ENCODE data around the gene SACS. TPM values are rescaled to one million over a fixed set of nuclear protein-coding genes. Genes with fewer than 3 reads are reported as not detected.
"Not testable (repeated sequence)": the region's sequence is repeated elsewhere in the genome, so short reads cannot be mapped to it uniquely, and the experiment has no call there.

SACS gene
- polyA plus RNA-seq, 10 donors: 45.2 to 81.5 (median 55.6) TPM

DNA sequence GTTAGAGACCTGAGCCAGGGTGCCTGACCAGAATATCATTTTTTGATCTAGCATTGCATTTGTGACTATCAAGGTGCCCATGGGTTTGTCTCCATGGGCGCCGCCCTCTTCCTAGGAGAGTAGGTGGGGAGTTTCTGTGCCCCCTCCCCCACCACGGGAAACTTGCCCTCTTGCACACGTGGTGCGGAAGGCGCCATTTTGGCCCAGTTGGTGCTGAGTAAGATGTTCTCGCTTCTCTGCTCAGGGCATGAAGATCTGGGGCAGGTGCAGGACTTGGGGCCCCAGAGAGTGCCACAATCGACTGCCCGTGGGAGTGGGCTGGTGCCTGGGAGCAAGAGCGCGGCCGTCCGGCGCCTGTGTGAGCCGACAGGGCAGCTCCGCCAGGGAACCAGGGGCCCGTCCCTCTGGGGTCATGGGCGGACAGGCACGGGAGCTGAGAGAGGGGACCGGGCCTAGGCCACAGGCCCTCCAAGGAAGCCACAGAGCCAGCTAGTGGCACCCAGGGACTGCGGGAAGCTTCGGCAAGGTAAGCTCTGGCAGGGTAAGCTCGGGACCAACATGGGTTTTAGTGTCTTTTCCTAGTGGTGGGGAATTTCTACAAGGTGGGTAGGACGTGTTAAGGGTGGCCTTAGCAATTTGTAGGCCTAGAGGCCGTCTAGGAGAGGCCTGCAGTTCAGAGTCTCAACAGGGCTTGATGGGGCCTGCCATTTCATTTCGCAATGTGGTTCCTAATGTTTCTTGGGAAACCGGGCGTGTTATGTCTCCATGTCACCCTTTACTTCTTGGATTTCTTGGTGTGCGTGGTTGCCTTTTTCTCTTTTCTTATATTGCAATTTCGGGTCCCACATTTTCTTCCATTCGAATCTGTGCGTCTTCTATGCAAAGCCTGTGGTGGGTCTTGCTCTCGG is 14.5 kb downstream of the SACS start:
- DNase-seq: no peak

DNA sequence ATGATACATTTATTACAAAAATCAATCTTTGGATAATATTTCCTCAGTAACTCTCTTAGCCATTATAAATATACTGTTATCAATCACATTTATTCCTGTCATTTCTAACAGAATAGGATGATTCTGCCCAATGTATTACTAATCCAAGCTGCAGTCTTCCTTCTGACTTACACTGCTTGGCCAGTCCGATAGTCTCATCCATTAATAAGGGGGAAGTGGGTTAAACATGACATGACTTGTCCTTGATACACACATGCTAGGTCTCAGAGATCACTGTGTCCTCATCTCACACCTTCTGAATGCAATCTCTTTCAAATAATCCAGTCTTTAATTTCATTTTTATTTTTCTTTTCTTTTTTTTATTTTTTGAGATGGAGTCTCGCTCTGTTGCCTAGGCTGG is 18.8 kb downstream of the SACS start:
- no peak for DNase-seq

DNA sequence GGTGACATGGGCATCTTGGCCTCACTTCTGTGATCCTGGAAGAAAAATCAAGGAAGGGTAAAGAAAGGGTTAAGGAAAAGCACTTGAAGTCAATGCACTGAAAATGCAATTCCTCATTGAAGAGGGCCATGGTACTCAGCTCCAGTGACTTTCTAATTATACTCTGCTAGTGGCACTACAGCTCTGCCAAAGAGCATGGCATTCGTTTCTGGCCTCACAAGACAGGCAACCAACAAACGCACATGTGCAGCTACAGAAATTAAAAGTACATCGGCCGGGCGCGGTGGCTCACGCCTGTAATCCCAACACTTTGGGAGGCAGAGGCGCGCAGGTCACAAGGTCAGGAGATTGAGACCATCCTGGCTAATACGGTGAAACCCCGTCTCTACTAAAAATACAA is 21.8 kb downstream of the SACS start:
- no peak for DNase-seq

DNA sequence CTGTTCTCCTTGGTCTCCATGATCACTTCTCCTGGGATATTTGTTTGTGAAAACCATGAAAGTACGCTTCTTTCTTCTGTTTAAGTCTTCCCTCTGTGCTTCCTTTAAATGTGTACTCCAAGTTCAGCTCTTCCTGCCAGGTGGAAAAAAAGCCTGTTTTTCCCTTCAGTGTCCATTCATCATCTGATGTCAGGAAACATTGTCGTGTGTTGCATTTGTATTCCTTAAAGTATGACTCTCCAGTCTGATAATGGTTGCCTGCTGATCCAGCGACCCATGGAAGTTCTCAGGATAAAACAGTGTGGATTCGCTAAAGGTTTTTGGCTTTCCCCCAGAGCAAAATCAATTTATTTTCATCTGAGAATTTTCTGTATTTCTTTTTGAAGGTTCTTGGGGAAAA is 22.3 kb downstream of the SACS start:
- no peak for DNase-seq

DNA sequence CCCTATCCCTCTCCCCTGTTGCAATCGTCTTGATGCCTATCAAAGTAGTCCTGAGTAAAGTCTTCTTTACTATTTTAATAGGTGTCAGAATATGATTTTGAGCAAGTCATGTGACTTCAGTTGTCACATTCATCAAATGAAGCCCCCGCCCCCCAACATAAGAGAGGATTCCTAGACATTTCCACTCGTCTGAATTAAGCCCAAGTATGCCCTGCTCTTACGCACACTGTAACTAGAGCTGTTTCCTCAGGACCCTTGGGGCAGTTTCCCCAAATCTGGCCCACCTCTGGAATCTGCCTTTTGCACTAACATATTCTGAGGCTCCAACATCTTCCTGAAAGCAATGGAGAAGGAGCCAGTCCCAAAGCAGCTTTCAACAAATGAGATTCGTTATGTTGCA is 25.5 kb downstream of the SACS start:
- DNase-seq: peak in 1 of 3 donors; percentile 68

DNA sequence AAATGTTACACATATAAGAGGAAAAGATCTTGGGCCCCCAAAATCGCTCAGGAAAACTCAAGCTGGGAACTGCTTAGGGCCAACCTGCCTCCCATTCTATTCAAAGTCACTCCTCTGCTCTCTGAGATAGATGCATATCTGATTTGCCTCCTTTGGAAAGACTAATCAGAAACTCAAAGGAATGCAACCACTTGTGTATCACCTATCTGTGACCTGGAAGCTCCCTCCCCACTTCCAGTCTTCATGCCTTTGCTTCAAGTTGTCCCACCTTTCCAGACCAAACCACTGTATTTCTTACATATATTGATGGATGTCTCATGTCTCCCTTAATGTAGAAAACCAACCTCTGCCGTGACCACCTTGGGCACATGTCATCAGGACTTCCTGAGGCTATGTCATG is 32.3 kb downstream of the SACS start:
- DNase-seq: not testable (repeated sequence)

DNA sequence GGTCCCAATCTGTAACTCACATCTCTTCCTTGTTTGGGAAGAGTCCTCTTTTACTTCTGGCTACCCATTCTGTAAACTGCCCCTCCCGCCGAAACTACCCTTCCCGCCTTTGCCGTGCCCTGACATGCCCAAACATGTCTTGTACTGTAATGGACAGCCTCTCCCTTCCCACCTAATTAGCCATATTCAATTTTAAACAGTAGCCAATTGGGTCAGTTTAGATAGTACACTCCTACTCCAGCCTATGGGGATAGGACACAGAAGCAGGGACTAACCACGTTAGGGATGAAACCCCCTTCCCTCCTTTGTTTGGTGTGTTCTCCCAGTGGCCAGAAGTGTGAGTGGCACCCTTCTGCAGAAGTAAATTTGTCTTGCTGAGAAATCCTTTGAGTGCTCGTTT is 34.2 kb downstream of the SACS start:
- no peak for DNase-seq

DNA sequence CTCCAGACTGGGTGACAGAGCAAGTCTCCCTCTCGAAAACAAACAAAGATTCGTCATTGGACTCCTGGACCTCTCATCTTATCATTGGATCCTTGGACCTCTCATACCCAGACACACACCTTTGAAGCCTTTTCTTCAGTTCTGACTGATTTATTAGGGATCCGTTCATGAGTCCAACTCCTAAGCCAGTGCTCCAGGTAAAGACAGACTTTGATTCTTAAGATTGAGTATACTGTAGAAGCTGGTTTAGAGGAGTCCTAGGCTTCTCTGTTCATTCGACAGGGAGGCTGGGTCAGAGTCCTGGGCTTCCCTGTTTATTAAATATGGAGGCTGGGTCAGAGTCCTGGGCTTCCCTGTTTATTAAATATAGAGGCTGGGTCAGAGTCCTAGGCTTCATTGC is 38.7 kb downstream of the SACS start:
- DNase-seq: no peak

DNA sequence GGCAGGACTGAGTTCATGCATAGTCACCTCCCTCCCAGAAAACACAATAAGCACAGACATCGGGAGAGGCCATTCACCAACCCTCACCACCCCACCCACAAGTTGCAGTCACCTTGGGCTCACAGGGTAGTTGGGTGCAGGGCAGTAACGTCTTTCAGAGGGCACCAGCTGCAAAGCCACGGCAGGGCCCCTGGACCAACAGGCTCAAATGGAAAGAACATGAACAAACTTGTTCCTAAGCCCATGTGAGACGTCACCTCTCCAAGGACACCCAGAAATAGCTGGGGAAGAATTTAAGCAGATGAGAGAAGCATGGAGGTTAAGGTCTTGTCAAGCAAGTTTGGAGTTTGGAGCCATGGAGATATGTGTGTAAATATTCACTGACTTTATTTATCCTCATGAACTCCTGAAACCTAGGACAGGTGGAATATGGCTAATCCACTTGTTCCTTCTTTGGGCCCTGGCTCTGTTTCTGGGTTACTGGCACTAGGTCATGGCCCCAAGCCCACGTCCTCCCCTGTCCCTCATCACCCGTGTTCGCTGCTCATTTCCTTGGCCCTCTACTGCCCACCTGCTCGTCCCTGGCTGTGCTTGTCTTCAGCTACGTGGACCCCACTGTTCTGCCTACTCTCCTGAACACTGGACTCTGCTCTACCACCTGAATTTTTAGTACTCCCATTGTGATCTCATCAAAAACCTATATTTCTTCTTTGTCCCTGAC is 40.4 kb downstream of the SACS start:
- DNase-seq: no peak

DNA sequence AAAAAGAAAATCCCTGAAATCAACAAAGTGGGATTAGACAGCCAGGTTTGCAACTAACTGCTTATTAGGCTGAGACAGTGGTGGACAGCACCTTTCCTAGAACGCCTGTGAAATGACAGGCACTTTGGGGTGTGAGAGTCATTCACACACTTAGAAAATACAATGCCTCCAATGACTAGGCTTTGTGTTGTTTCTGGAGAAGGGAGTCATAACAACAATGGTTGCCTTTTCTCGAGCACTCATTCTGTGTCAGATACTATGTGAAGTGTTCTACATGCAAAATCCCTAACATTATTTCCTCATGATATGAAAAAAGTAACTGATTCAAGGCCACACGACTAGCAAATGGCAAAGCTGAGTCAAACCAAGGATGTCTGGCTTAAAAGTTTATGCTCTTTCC is 41.2 kb downstream of the SACS start:
- no peak for DNase-seq

DNA sequence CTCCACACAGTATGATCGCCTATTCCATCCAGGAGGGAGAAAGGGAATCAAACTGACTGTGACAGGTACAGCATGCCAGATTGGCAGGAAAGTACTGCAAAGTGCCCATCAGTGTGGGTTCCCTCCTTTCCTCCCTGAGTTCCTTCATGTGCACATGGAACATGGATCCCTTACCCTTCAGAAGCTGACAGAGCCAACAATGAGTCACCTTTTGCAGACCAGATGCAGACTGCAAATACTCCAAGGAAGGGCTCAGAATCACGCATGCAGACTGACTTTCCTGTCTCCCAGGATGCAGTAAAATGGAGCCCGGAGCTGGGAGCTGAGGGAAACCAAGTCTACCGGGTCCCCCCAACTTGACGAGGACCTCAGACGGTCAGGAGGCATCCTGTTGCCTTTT is 41.8 kb downstream of the SACS start:
- no peak for DNase-seq

DNA sequence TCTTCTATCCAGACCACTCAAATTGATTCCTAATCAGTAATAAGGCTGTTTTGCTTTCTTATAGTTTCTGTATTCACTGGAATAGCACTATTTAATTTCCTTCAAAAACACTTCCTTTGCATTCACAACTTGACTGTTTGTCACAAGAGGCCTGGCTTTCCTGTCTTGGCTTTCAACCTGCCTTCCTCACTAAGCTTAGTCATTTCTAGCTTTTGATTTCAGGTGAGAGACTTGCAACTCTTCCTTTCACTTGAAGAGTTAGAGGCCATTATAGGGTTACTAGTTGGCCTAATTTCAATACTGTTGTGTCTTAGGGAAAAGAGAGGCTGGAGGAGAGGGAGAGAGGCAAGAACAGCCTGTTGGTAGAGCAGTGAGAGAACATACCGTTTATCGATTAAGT is 47.0 kb downstream of the SACS start:
- no peak for DNase-seq

DNA sequence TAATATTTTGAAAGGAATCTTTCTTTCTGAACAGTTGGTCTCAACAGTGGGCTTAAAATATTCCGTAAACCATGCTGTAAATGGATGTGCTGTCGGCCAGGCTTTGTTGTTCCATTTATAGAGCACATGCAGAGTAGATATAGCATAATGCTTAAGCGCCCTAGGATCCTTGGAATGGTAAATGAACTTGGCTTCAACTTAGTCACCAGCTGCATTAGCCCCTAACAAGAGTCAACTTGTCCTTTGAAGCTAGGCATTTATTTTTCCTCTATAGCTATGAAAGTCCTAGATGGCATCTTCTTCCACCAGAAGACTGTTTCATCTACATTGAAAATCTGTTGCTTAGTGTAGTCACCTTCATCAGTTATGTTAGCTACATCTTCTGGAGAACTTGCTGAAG is 47.6 kb downstream of the SACS start:
- DNase-seq: no peak

DNA sequence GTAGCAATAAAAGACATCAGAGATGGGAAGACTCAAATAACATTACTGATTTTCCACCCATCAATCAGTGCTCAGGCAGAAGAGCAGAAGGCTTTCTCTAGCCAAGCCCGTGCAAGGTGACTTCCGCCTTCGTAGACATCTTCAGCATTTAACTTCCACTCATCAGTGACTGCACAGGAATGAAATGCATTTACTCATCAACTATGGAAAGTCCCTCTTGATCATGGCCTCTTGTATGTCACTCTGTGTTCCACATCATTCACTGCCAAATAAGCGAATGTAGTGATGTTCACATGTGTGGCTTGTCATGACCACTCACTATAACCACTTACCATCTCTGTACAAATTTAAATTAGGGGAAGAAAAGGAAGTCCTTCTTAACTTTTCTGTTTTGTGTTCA is 49.4 kb downstream of the SACS start:
- no peak for DNase-seq

DNA sequence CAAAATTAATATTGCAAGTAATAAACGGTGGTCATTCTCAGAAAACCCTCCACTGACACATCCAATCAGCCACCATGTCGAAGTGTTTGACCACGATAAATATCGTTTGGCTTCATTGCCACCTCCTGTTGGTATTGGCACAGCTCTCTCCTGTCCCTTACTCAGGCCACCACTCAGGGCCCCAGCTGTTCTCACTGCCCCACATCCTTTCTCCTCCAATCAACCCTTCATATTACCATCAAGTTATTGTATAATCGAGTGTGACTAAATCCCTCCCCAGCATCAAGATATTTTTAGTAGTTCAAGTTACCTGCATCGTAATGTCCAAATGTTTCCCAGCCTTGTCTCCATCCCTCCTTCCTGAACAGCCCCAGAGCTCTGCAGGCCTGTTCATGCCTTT is 50.4 kb downstream of the SACS start:
- no peak for DNase-seq

DNA sequence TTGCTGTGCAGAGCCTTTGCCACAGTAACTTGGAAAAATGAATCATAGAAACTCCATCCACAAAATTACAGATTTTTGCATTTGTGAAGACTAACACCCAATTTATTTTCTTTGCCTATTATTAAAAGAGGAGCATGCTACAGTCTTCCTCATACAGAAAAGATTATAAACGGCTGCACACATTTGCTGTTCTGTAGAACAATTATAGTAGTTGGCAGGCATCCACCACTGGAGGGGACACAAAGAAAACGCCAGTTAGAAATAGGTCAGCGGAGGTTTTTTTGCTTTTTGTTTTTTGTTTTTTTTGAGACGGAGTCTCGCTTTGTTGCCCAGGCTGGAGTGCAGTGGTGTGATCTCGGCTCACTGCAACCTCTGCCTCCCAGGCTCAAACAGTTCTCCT is 51.6 kb downstream of the SACS start:
- peak in 1 of 3 donors; percentile 41 for DNase-seq

DNA sequence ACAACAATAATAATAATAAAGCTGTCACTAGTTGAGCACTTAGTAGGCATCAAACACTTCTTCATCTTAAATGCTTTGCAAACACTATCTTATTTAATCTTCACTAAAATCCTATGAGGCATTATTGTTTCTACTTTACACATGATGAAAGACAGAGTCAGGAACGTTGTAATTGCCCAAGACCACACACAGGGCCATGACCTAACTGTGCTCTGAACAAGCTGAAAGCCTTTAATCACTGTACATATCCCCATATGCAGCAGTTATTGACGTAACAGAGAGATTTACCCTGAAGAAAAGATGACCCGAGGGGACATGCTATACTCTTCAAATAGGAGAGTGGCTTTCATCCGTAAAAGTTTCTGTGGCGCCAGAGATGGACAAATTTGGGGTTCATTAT is 53.0 kb downstream of the SACS start:
- DNase-seq: no peak

DNA sequence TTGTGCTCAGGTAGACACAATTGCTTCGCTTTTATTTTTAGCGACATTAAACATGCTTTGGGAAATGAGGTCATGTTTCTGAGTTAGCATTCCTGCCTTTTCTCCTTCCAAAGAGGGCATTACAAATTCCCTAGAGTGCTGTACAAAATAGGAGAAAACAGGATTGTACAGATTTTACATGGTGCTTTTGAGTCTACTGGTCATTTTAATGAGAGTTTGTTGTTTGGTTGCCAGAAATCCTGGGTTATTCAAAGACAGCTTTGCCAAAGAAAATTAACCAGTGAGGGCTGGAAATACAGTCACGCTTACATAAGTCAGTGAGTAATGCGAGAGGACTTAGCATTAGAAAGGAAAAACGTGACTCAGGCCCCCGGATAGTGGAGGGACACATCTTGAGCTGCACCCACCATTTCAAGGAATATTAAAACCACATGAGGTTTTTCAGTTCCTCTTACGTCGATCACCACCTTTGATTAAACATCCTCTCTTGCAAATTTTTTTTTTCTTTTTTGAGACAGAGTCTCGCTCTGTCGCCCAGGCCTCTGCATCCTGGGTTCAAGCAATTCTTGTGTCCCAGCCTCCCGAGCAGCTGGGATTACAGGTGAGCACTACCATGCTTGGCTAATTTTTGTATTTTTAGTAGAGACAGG is 55.4 kb downstream of the SACS start:
- peak; percentile 43 to 98 (median 71) for DNase-seq

DNA sequence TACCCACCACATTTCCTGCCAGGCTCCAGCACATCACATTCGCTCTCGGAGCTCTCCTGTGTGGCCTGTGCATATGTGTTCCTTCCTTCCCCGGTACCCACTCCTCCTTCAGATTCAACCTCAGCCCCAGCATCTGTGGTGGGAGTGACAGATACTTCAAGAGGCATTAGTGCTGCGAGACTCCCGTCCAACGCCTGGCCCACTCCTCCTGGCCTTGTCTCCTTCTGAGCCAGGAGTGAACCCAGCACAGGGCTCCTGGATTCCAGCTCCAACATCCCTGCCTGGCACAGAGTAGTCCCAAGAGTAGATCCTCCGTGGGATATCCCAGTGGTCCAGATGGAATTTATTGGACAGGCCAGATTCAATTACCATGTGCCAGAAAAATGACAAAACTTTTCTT is 55.9 kb downstream of the SACS start:
- no peak for DNase-seq

DNA sequence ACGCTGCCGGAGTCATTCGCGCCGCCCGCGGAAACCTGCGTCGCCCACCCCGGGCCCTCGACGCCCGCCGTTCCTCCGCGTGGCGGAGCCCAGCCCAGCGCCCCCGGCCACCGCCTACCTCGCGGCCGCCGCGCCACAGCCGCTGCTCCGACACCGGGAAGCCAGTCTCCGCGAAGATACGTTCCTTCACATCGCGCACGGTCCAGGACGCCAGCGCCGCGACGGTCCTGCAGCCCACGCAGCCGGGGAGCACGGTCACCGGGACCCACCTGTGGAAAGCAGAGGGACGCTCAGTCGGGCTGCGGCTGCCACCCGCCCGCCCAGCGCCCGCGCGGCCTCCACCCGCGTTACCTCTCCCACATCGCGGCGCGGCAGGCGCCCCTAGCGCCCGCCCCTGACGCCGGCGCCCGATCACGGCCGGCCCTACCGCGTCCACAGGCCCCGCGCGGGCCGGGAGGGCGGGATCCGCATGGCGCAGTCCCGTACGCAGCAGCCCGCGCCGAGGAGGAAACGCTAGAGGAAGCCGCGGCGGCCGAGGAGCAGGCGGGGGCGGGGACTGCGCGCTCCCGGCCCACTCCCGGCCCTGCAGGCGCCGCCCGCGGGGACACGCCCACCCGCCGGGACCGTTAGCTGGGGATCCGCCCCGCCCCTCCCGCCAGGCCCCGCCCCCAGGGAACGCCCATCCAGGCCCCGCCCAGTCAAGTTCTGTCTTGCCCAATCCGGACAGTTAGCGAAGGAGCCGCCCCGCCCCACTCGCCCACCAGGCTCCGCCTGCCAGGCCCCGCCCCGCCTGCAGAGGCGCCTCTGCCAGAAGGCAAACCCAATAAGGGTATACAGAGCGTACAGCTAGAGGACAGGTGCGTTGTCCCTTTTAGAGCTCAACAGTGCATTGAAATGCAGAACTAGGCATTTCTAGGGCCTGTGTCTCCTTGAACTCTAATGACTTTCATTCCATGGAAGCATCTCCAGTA is 58.2 kb downstream of the SACS start:
- DNase-seq: peak; percentile 93 to 95 (median 95)

DNA sequence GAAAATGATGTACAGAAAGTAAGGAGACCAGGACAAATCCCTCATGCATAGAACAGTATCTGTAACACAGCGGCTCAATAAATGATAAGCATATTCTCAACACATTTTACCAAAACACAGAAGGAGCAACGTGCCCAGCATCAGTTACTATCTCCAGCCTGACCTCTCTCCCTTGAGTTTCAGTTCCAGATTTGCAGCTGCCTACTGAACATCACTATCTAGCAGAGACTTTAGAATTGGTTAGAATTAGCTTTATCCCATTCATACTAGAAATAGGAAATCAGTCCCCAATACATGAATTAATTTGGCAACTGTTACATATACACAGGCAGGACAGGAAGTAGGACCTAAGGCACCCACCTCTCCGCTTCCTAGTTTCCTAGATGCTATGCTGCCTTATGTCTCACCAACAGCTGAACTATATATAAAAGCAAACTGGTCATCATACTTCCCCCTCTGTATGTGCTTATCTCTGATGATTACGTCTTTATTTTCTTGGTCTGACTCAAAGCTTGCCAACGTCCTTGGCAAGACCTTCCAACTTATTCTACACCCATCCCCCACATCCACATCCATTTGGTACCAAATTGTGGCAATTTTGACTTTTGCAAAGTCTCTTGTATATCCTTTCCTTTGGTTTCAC is 61.1 kb downstream of the SACS start:
- DNase-seq: no peak

All from muscle of back (tissue), 11 donors.